Tibial nerve (tissue), 4 donors: Measurements from ENCODE around the gene TRPV6. TPM values are rescaled to one million over a fixed set of nuclear protein-coding genes. Genes with fewer than 3 reads are reported as not detected.

Source experiments
- DNase-seq, 2 donors: peaks; one replicate each; pipeline ENCODE4 v3.0.0-alpha.2; 2019; ENCODE audit warnings: low spot score in 2 of 2
- H3K27ac ChIP-seq, 4 donors: fragments of 200-600 bp; sonication (generic) in 3 of 4; one replicate each; pipeline ENCODE4 v1.5.1; 2017 to 2019; ENCODE audit warnings: mild to moderate bottlenecking in 1 of 4
- H3K27me3 ChIP-seq, 2 donors: fragments of 200-600 bp; sonication (generic) in 1 of 2; one replicate each; pipeline versions ENCODE4 v1.5.1 to v1.6.0; 2017 to 2019
- H3K36me3 ChIP-seq, 3 donors: fragments of 200-600 bp; sonication (generic); one replicate each; pipeline ENCODE4 v1.5.1; 2018 to 2019
- H3K4me1 ChIP-seq, 4 donors: fragments of 200-600 bp; sonication (generic) in 3 of 4; one replicate each; pipeline ENCODE4 v1.5.1; 2017 to 2019
- H3K4me3 ChIP-seq, 4 donors: fragments of 200-600 bp; sonication (generic) in 3 of 4; one replicate each; pipeline ENCODE4 v1.5.1; 2017 to 2019; ENCODE audit warnings: mild to moderate bottlenecking in 1 of 4, moderate library complexity in 1 of 4
- H3K9me3 ChIP-seq, 4 donors: fragments of 200-600 bp; sonication (generic) in 3 of 4; one replicate each; pipeline ENCODE4 v1.5.1; 2017 to 2019
- CTCF ChIP-seq, 5 experiments: fragments of 200-600 bp in 3 of 5; fragments of 450-650 bp in 2 of 5; sonication (generic) in 3 of 5; IDR thresholded peaks; one replicate each; pipeline ENCODE4 v1.5.1; 2016 to 2019; ENCODE audit warnings: antibody characterized with exemption in 5 of 5, mild to moderate bottlenecking in 3 of 5, moderate library complexity in 2 of 5
- EP300 ChIP-seq, 2 donors: sonication (generic); formaldehyde crosslinking; IDR thresholded peaks; one replicate each; pipeline ENCODE4 v1.6.1; 2017; ENCODE audit warnings: antibody characterized with exemption in 2 of 2, mild to moderate bottlenecking in 1 of 2
- POLR2A ChIP-seq, 2 donors: fragments of 450-650 bp; IDR thresholded peaks; one replicate each; pipeline ENCODE4 v1.6.1; 2017; ENCODE audit warnings: antibody characterized with exemption in 2 of 2, mild to moderate bottlenecking in 2 of 2, moderate library complexity in 2 of 2
- WGBS, 2 donors: methylation state at CpG; one replicate each; pipeline ENCODE4 v1.1.5; 2018; 5-methylcytosine and 5-hydroxymethylcytosine counted together
- total RNA-seq, 4 donors: library from RNA; depleted of rRNA; stranded (reverse); fragments of >200 nt; gene quantifications; one replicate each; pipeline ENCODE4 v1.1.0, GENCODE V29; 2016

TRPV6 gene
- total RNA-seq, 4 donors from 2014 or later = under 0.01 to 0.78 (median under 0.01) TPM; not detected in 1

GRCh38 chr7:142835487-142835886, 50.1 kb downstream of the TRPV6 start:
- TF ChIP-seq CTCF (IDR thresholded peaks at IDR 0.05) (no peak), POLR2A (IDR thresholded peaks at IDR 0.05) (no peak), EP300 (IDR thresholded peaks at IDR 0.05) (no peak)
- 19 to 20% methylated on average over 3 of the region's 3 CpGs for WGBS, 2 donors
- H3K27ac ChIP-seq = no peak overlapping the region
- H3K27me3 ChIP-seq = no peaks in the 10 kb centered on the region
- H3K36me3 ChIP-seq = no peaks in the 10 kb centered on the region
- H3K9me3 ChIP-seq = no peaks in the 10 kb centered on the region
- no peak overlapping the region for H3K4me3 ChIP-seq
- H3K4me1 ChIP-seq = peaks cover 0 to 3% (median 0%) of the 10 kb centered on the region in 4 donors
- no peak for DNase-seq

GRCh38 chr7:142833174-142834048, 52.1 kb downstream of the TRPV6 start:
- WGBS, 2 donors = 71 to 76% methylated on average over 6 of the region's 6 CpGs
- no peak for TF ChIP-seq EP300 (IDR thresholded peaks at IDR 0.05)
- no peak for TF ChIP-seq POLR2A (IDR thresholded peaks at IDR 0.05)
- no peak for TF ChIP-seq CTCF (IDR thresholded peaks at IDR 0.05)
- DNase-seq = no peak

DNA sequence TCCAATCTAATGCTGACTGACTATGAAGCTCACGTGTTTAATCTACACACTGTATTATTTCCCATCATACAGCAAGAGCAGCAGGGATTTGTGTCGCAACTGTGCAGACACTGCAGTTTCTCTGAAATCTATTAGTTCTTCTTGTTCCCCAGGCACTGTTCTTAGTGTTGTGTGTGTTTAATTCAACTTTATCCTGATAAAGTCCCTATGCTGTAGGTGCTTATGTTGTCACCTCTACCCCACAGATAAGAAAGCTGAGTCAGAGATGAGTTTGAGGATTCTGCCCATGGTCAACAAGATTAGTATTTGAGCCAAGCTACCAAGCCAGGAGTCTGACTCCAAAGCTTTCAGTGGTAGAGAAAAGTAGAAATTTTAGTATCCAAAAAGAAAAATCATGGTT, 53.1 kb downstream of the TRPV6 start:
- Histone ChIP-seq H3K9me3 (no peaks in the 10 kb centered on the region), H3K27me3 (no peaks in the 10 kb centered on the region), H3K36me3 (no peaks in the 10 kb centered on the region), H3K4me3 (no peak overlapping the region), H3K4me1 (peaks cover 0 to 3% (median 0%) of the 10 kb centered on the region in 4 donors), H3K27ac (no peak overlapping the region)
- no peak for DNase-seq
- whole genome bisulfite sequencing, 2 donors = 63 to 72% methylated on average over 2 of the region's 2 CpGs
- no peak for TF ChIP-seq EP300 (IDR thresholded peaks at IDR 0.05)
- TF ChIP-seq CTCF (IDR thresholded peaks at IDR 0.05) = no peak
- TF ChIP-seq POLR2A (IDR thresholded peaks at IDR 0.05) = no peak

More at GRCh38 chr7:142833174-142834048, 52.1 kb downstream of the TRPV6 start:
- Histone ChIP-seq H3K4me1 (peaks cover 0 to 3% (median 0%) of the 10 kb centered on the region in 4 donors), H3K4me3 (no peak overlapping the region), H3K27me3 (no peaks in the 10 kb centered on the region), H3K9me3 (no peaks in the 10 kb centered on the region), H3K27ac (no peak overlapping the region), H3K36me3 (no peaks in the 10 kb centered on the region)

DNA sequence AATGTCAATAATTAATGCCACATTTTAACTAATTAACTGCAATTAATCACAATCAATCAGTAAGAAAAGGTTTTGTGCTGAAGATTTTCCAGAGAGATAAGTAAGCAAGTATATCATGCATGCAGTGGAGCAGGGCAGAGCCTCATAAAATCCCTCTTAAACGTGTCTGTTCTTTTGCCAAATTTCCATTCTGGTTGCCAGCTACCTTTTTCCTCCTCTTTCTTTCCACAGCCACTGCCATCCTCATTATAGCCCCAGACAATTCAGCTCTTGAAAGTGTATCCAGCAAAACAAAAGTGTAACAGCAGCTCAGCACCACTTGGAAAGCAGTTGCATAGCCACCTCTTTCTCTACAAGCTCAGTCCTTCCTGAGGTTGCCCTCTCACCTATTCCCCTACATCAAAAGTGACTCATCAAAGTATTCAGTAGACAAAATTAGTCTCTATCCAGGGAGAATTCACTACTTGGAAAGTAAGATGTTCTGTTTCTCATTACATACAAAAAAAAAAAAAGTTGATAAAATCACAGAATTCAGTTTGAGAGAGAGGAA, 57.5 kb downstream of the TRPV6 start:
- Histone ChIP-seq H3K36me3 (no peaks in the 10 kb centered on the region), H3K4me3 (no peak overlapping the region), H3K4me1 (no peaks in the 10 kb centered on the region), H3K27me3 (no peaks in the 10 kb centered on the region), H3K9me3 (peaks cover 0 to 8% (median 4%) of the 10 kb centered on the region in 4 donors), H3K27ac (no peak overlapping the region)
- TF ChIP-seq POLR2A (IDR thresholded peaks at IDR 0.05) (no peak), EP300 (IDR thresholded peaks at IDR 0.05) (no peak), CTCF (IDR thresholded peaks at IDR 0.05) (no peak)
- WGBS, 2 donors = 25 to 30% methylated on average over 1 of the region's 1 CpG
- no peak for DNase-seq

- no peaks in the 10 kb centered on the region for H3K4me1 ChIP-seq
- 0 to 2% methylated on average over 1 of the region's 1 CpG for WGBS, 2 donors
Observed at GRCh38 chr7:142822714-142823113, 62.8 kb downstream of the TRPV6 start.

More at GRCh38 chr7:142822714-142823113, 62.8 kb downstream of the TRPV6 start:
- no peak overlapping the region for H3K4me3 ChIP-seq
- no peaks in the 10 kb centered on the region for H3K27me3 ChIP-seq
- H3K27ac ChIP-seq = no peak overlapping the region
- no peak for TF ChIP-seq EP300 (IDR thresholded peaks at IDR 0.05)
- TF ChIP-seq POLR2A (IDR thresholded peaks at IDR 0.05) = no peak
- no peak for TF ChIP-seq CTCF (IDR thresholded peaks at IDR 0.05)
- H3K9me3 ChIP-seq = peaks cover 0 to 9% (median 4%) of the 10 kb centered on the region in 4 donors
- DNase-seq = no peak
- no peaks in the 10 kb centered on the region for H3K36me3 ChIP-seq
